HG03354 (cell line): ENCODE measurements around the gene ISYNA1.
"Not testable (repeated sequence)": the region's sequence is repeated elsewhere in the genome, so short reads cannot be mapped to it uniquely, and the experiment has no call there.

ENCODE experiments used
- ATAC-seq: cut with Tn5 transposase; IDR thresholded peaks from one replicate; pipeline ENCODE4 v1.9.1; 2021; ENCODE audit warnings: mild to moderate bottlenecking; ENCODE audit not compliant: unreplicated experiment, poor library complexity, severe bottlenecking

ISYNA1 gene

GRCh38 chr19:18405754-18406153 lies 32.2 kb downstream of the ISYNA1 start:
- not testable (repeated sequence) for ATAC-seq

- ATAC-seq: not testable (repeated sequence)
Observed at GRCh38 chr19:18402455-18403248, 35.3 kb downstream of the ISYNA1 start.

GRCh38 chr19:18401580-18402112 lies 36.3 kb downstream of the ISYNA1 start:
- no peak for ATAC-seq

DNA sequence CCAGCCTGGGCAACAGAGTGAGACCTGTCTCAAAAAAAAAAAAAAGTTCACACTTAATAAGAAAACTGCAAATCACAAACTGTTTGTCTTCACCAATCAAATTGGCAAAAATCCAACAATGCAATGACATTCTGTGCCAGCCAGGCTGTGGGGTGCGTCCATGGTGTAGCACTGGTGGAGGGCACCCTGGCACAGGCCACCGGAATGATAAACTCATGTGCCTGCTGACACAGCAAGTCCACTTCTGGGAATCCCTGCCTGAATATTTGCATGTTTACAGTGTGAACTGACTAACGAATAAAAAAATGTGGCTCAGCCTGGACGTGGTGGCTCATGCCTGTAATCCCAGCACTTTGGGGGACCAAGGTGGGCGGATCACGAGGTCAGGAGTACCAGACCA lies 38.9 kb downstream of the ISYNA1 start:
- no peak for ATAC-seq

GRCh38 chr19:18397242-18398202 lies 40.4 kb downstream of the ISYNA1 start, which contains the start of gene LRRC25:
TSS of gene LRRC25 (minus strand) at chr19:18397622. CDS start at chr19:18396963, 659 bp downstream.
- no peak for ATAC-seq

- ATAC-seq: no peak
Observed at GRCh38 chr19:18396471-18397241, 41.3 kb downstream of the ISYNA1 start.

GRCh38 chr19:18393836-18394235 lies 44.1 kb downstream of the ISYNA1 start:
- ATAC-seq: no peak

DNA sequence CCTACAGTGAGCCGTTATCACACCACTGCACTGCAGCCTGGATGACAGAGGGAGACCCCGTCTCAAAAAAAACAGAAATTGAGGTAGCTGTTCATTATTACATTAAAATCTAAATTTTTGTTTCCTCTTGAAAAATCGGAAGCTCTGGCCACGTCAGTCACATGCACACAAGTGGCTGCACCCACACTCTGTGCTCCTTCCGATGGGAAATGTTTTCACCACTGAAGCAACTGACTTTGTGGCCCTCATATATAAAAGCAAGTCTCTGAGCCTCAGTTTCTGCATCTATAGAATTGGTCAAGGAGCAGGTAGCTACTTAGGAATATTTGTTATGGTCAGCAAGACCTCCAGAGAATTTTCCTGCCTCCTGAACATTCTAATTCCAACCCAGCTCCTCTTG lies 45.0 kb downstream of the ISYNA1 start:
- no peak for ATAC-seq

DNA sequence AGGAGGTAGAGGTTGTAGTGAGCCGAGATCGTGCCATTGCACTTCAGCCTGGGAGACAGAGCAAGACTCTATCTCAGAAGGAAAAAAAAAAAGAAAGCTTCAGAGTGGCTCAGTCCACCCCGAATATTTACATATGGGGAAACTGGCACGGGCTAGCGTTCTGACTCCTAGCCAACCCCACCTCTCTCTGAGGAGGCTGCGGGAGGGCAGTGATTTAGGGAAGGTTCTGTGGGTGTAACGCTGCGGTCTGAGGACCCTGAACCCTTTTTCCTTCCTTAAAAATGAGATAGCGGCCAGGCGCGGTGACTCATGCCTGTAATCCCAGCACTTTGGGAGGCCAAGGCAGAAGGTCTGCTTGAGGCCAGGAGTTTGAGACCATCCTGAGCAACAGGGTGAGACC lies 45.5 kb downstream of the ISYNA1 start:
- ATAC-seq: no peak

- ATAC-seq: no peak
Observed at GRCh38 chr19:18391509-18392075, 46.3 kb downstream of the ISYNA1 start.

DNA sequence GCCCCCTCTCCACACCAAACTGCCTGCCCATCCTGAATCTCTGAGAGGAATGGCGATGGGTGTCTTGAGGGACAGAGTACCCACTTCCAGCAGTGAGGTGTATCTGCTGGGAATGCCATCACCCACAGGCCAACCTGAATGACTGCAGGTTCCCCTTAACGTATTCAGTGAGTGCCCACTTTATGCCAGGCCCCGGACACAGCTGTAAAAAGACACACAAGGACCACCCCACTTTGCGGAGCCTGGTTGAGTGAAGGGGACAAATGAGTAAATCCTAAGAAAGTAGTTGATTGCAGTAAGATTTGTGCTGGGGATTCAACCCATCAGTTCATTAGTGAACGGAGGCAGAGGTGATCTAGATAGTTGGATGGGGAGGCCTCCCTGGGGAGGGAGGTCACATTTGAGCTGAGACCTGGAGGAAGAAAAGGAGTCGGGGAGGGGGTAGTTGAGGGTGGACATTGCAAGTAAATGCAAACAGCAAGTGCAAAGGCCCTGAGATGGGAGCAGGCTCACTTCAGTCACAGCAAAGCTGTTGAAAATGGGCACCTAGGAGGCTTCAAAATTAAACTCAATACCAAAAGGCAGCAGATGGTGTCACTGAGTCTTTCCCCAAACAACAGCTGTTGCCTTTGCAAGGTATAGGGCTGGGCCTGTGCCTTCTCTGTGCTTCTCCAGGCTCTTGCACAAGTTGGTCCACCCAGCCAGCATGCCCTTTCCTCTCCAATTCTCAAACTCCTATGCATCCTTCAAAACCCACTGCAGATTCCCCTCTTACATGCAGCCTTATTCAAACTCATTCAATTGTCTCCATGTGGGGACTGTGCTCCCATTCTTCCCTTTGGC lies 47.6 kb downstream of the ISYNA1 start:
- no peak for ATAC-seq

DNA sequence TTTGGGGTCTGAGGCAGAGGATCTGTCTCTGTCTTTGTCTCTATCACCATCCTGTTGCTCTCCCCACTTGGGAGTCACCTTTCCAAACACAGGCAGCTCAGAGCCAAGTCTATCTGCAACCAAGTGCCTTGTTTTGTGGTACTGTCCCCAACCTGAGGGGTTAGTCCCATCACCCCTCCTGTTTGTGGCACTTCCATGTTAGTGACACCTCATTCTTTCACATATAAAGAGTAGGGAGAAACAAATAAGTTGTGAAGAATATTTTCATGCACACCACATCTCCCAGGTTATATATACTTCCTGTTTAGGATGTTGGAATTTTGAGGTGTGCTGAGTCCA lies 48.2 kb downstream of the ISYNA1 start:
- no peak for ATAC-seq

GRCh38 chr19:18388960-18389725 lies 48.8 kb downstream of the ISYNA1 start:
- no peak for ATAC-seq

DNA sequence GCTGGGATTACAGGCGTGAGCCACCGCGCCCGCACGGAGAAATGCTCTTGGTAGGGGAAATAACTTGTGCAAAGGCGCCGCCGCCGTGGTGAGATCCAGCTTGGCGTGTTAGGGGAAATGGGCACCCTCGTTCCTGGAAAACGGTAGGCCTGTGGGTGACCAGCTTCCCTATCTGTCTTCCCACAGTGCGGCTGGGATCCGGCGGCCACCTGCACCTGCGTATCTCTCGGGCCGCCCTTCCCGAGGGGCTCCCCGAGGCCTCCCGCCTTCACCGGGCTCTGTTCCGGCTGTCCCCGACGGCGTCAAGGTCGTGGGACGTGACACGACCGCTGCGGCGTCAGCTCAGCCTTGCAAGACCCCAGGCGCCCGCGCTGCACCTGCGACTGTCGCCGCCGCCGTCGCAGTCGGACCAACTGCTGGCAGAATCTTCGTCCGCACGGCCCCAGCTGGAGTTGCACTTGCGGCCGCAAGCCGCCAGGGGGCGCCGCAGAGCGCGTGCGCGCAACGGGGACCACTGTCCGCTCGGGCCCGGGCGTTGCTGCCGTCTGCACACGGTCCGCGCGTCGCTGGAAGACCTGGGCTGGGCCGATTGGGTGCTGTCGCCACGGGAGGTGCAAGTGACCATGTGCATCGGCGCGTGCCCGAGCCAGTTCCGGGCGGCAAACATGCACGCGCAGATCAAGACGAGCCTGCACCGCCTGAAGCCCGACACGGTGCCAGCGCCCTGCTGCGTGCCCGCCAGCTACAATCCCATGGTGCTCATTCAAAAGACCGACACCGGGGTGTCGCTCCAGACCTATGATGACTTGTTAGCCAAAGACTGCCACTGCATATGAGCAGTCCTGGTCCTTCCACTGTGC lies 49.6 kb downstream of the ISYNA1 start:
- peak; percentile 68 for ATAC-seq

GRCh38 chr19:18386543-18387271 lies 51.2 kb downstream of the ISYNA1 start:
- ATAC-seq: no peak
